ENCODE data around the gene CCDC141.
"Not testable (repeated sequence)": the region's sequence is repeated elsewhere in the genome, so short reads cannot be mapped to it uniquely, and the experiment has no call there.

Gene CCDC141

GRCh38 chr2:179051250-179051649, 1.3 kb upstream of the CCDC141 start:
- TF ChIP-seq YY1 (IDR thresholded peaks at IDR 0.05; ENCODE audit: insufficient read depth, insufficient read length): no peak
- TF ChIP-seq SUZ12 (IDR thresholded peaks at IDR 0.05; ENCODE audit: extremely low read depth, insufficient read depth, insufficient read length): no peak
- no peak for TF ChIP-seq ZNF274 (IDR thresholded peaks at IDR 0.05; ENCODE audit: low read depth, low read length)
- Histone ChIP-seq H3K27me3 (ENCODE audit: insufficient read depth, insufficient read length) (no peaks in the 10 kb centered on the region), H3K4me3 (ENCODE audit: insufficient read length, low read depth) (no peak overlapping the region), H3K9ac (ENCODE audit: insufficient read length, low read depth) (no peak overlapping the region), H3K36me3 (ENCODE audit: insufficient read depth, insufficient read length, low read length) (peaks cover 3% of the 10 kb centered on the region), H3K4me1 (ENCODE audit: insufficient read depth, insufficient read length) (no peaks in the 10 kb centered on the region), H3K9me3 (ENCODE audit: insufficient read depth, low read length) (no peaks in the 10 kb centered on the region)
- DNase-seq (ENCODE audit: low read depth, low spot score): no peak

- Histone ChIP-seq H3K4me3 (ENCODE audit: insufficient read length, low read depth) (no peak overlapping the region), H3K36me3 (ENCODE audit: insufficient read depth, insufficient read length, low read length) (peaks cover 5% of the 10 kb centered on the region), H3K9ac (ENCODE audit: insufficient read length, low read depth) (no peak overlapping the region), H3K9me3 (ENCODE audit: insufficient read depth, low read length) (no peaks in the 10 kb centered on the region; the same call in 1 of the 2 replicates), H3K4me1 (ENCODE audit: insufficient read depth, insufficient read length) (no peaks in the 10 kb centered on the region), H3K27me3 (ENCODE audit: insufficient read depth, insufficient read length) (no peaks in the 10 kb centered on the region)
- TF ChIP-seq SUZ12 (IDR thresholded peaks at IDR 0.05; ENCODE audit: extremely low read depth, insufficient read depth, insufficient read length): no peak
- TF ChIP-seq YY1 (IDR thresholded peaks at IDR 0.05; ENCODE audit: insufficient read depth, insufficient read length): no peak
- no peak for TF ChIP-seq ZNF274 (IDR thresholded peaks at IDR 0.05; ENCODE audit: low read depth, low read length)
- no peak for DNase-seq (ENCODE audit: low read depth, low spot score)
Measured at GRCh38 chr2:179050755-179051154, 818 bp upstream of the CCDC141 start.

GRCh38 chr2:179049203-179049545, 763 bp downstream of the CCDC141 start:
- no peak overlapping the region for H3K9ac ChIP-seq (ENCODE audit: insufficient read length, low read depth)
- TF ChIP-seq ZNF274 (IDR thresholded peaks at IDR 0.05; ENCODE audit: low read depth, low read length) (no peak), YY1 (IDR thresholded peaks at IDR 0.05; ENCODE audit: insufficient read depth, insufficient read length) (no peak), SUZ12 (IDR thresholded peaks at IDR 0.05; ENCODE audit: extremely low read depth, insufficient read depth, insufficient read length) (no peak)

GRCh38 chr2:179048099-179048498, 1.8 kb downstream of the CCDC141 start:
- Histone ChIP-seq H3K9me3 (ENCODE audit: insufficient read depth, low read length) (no peaks in the 10 kb centered on the region; the same call in 1 of the 2 replicates), H3K4me3 (ENCODE audit: insufficient read length, low read depth) (no peak overlapping the region), H3K4me1 (ENCODE audit: insufficient read depth, insufficient read length) (no peaks in the 10 kb centered on the region), H3K36me3 (ENCODE audit: insufficient read depth, insufficient read length, low read length) (peaks cover 5% of the 10 kb centered on the region), H3K9ac (ENCODE audit: insufficient read length, low read depth) (no peak overlapping the region), H3K27me3 (ENCODE audit: insufficient read depth, insufficient read length) (no peaks in the 10 kb centered on the region)
- DNase-seq (ENCODE audit: low read depth, low spot score): no peak
- no peak for TF ChIP-seq YY1 (IDR thresholded peaks at IDR 0.05; ENCODE audit: insufficient read depth, insufficient read length)
- TF ChIP-seq ZNF274 (IDR thresholded peaks at IDR 0.05; ENCODE audit: low read depth, low read length): no peak
- TF ChIP-seq SUZ12 (IDR thresholded peaks at IDR 0.05; ENCODE audit: extremely low read depth, insufficient read depth, insufficient read length): no peak

More at GRCh38 chr2:179049203-179049545, 763 bp downstream of the CCDC141 start:
- no peak for DNase-seq (ENCODE audit: low read depth, low spot score)
- no peaks in the 10 kb centered on the region for H3K4me1 ChIP-seq (ENCODE audit: insufficient read depth, insufficient read length)
- no peaks in the 10 kb centered on the region; the same call in 1 of the 2 replicates for H3K9me3 ChIP-seq (ENCODE audit: insufficient read depth, low read length)
- peaks cover 5% of the 10 kb centered on the region for H3K36me3 ChIP-seq (ENCODE audit: insufficient read depth, insufficient read length, low read length)
- no peak overlapping the region for H3K4me3 ChIP-seq (ENCODE audit: insufficient read length, low read depth)
- no peaks in the 10 kb centered on the region for H3K27me3 ChIP-seq (ENCODE audit: insufficient read depth, insufficient read length)

- not testable (repeated sequence) for DNase-seq (ENCODE audit: low read depth, low spot score); H3K9me3 ChIP-seq (ENCODE audit: insufficient read depth, low read length); H3K36me3 ChIP-seq (ENCODE audit: insufficient read depth, insufficient read length, low read length); H3K4me3 ChIP-seq (ENCODE audit: insufficient read length, low read depth); H3K27me3 ChIP-seq (ENCODE audit: insufficient read depth, insufficient read length); H3K9ac ChIP-seq (ENCODE audit: insufficient read length, low read depth); H3K4me1 ChIP-seq (ENCODE audit: insufficient read depth, insufficient read length)
Measured at GRCh38 chr2:179045602-179046001, 4.3 kb downstream of the CCDC141 start.

GRCh38 chr2:179044500-179044899, 5.4 kb downstream of the CCDC141 start:
- Histone ChIP-seq H3K9ac (ENCODE audit: insufficient read length, low read depth) (no peak overlapping the region), H3K4me1 (ENCODE audit: insufficient read depth, insufficient read length) (no peaks in the 10 kb centered on the region), H3K27me3 (ENCODE audit: insufficient read depth, insufficient read length) (no peaks in the 10 kb centered on the region), H3K4me3 (ENCODE audit: insufficient read length, low read depth) (no peak overlapping the region), H3K36me3 (ENCODE audit: insufficient read depth, insufficient read length, low read length) (peaks cover 5% of the 10 kb centered on the region), H3K9me3 (ENCODE audit: insufficient read depth, low read length) (no peaks in the 10 kb centered on the region; the same call in 1 of the 2 replicates)
- no peak for DNase-seq (ENCODE audit: low read depth, low spot score)
- TF ChIP-seq SUZ12 (IDR thresholded peaks at IDR 0.05; ENCODE audit: extremely low read depth, insufficient read depth, insufficient read length): no peak
- TF ChIP-seq ZNF274 (IDR thresholded peaks at IDR 0.05; ENCODE audit: low read depth, low read length): no peak
- TF ChIP-seq YY1 (IDR thresholded peaks at IDR 0.05; ENCODE audit: insufficient read depth, insufficient read length): no peak

- no peak for TF ChIP-seq SUZ12 (IDR thresholded peaks at IDR 0.05; ENCODE audit: extremely low read depth, insufficient read depth, insufficient read length)
- no peak for TF ChIP-seq ZNF274 (IDR thresholded peaks at IDR 0.05; ENCODE audit: low read depth, low read length)
- H3K9me3 ChIP-seq (ENCODE audit: insufficient read depth, low read length): no peaks in the 10 kb centered on the region
- no peak overlapping the region for H3K9ac ChIP-seq (ENCODE audit: insufficient read length, low read depth)
- no peak overlapping the region for H3K4me3 ChIP-seq (ENCODE audit: insufficient read length, low read depth)
- no peaks in the 10 kb centered on the region for H3K4me1 ChIP-seq (ENCODE audit: insufficient read depth, insufficient read length)
- H3K36me3 ChIP-seq (ENCODE audit: insufficient read depth, insufficient read length, low read length): no peaks in the 10 kb centered on the region
- H3K27me3 ChIP-seq (ENCODE audit: insufficient read depth, insufficient read length): no peaks in the 10 kb centered on the region
- no peak for DNase-seq (ENCODE audit: low read depth, low spot score)
Measured at GRCh38 chr2:179037807-179038206, 12.1 kb downstream of the CCDC141 start.

GRCh38 chr2:179036353-179036905, 13.5 kb downstream of the CCDC141 start:
- no peaks in the 10 kb centered on the region for H3K27me3 ChIP-seq (ENCODE audit: insufficient read depth, insufficient read length)
- no peak overlapping the region for H3K4me3 ChIP-seq (ENCODE audit: insufficient read length, low read depth)
- no peaks in the 10 kb centered on the region for H3K4me1 ChIP-seq (ENCODE audit: insufficient read depth, insufficient read length)
- TF ChIP-seq YY1 (IDR thresholded peaks at IDR 0.05; ENCODE audit: insufficient read depth, insufficient read length): no peak
- no peaks in the 10 kb centered on the region for H3K36me3 ChIP-seq (ENCODE audit: insufficient read depth, insufficient read length, low read length)
- no peaks in the 10 kb centered on the region for H3K9me3 ChIP-seq (ENCODE audit: insufficient read depth, low read length)
- DNase-seq (ENCODE audit: low read depth, low spot score): no peak
- no peak overlapping the region for H3K9ac ChIP-seq (ENCODE audit: insufficient read length, low read depth)

Data from NT2/D1 (cell line).